Measurements from ENCODE around the gene LYPD4. TPM values are rescaled to one million over a fixed set of nuclear protein-coding genes. Genes with fewer than 3 reads are reported as not detected.

LYPD4 gene
- total and polyA plus RNA-seq, 2 donors (not counting 1 experiment from before 2014, with no cell fraction given): not detected

GRCh38 chr19:41845051-41845590, 638 bp upstream of the LYPD4 start:
- H3K9ac ChIP-seq (ENCODE audit: low read length): no peak overlapping the region
- no peaks in the 10 kb centered on the region for H3K9me3 Mint-ChIP-seq (ENCODE audit: insufficient read depth)
- H3K27me3 Mint-ChIP-seq: peaks cover 6% of the 10 kb centered on the region
- no peaks in the 10 kb centered on the region for H3K4me1 ChIP-seq (ENCODE audit: control insufficient read depth in 2 of 2, insufficient read depth in 2 of 2, low read length in 2 of 2)
- no peak overlapping the region for H2AFZ ChIP-seq (ENCODE audit: insufficient read depth, low read depth, low read length, poor library complexity, severe bottlenecking)
- H3K4me2 ChIP-seq (replicated peaks; ENCODE audit: low read depth, low read length, poor library complexity, severe bottlenecking): no peak overlapping the region
- WGBS (ENCODE audit: insufficient coverage): 97% methylated on average over 11 of the region's 23 CpGs
- no peak overlapping the region for H3K4me3 Mint-ChIP-seq
- TF ChIP-seq EZH2 (IDR thresholded peaks at IDR 0.05; ENCODE audit: borderline replicate concordance, insufficient read depth, low read depth, low read length, poor library complexity, severe bottlenecking): no peak
- TF ChIP-seq CTCF (IDR thresholded peaks at IDR 0.05): no peak
- H3K9me3 ChIP-seq (ENCODE audit: control extremely low read depth in 1 of 3, control insufficient read depth in 2 of 3, insufficient read depth in 1 of 3, low read length in 2 of 3): peaks cover 0 to 9% (median 0%) of the 10 kb centered on the region in 3 donors
- H3K27ac ChIP-seq (ENCODE audit: low read length in 2 of 2): no peak overlapping the region
- H3K4me3 ChIP-seq (ENCODE audit: control extremely low read depth in 1 of 5, extremely low read depth in 1 of 5, insufficient read depth in 1 of 5, low read depth in 2 of 5, low read length in 4 of 5): no peak overlapping the region
- ATAC-seq (ENCODE audit: low read depth) (no peak), DNase-seq (no peak)
- H3K36me3 ChIP-seq (replicated peaks in 1 of 2; ENCODE audit: control extremely low read depth in 1 of 2, control insufficient read depth in 1 of 2, extremely low read depth in 1 of 2, insufficient read depth in 2 of 2, low read length in 1 of 2): no peaks in the 10 kb centered on the region
- no peaks in the 10 kb centered on the region for H3K79me2 ChIP-seq (ENCODE audit: control insufficient read depth, insufficient read depth, low read length)
- H3K27me3 ChIP-seq (replicated peaks in 1 of 4; ENCODE audit: control extremely low read depth in 1 of 4, control insufficient read depth in 3 of 4, insufficient read depth in 4 of 4, low read length in 3 of 4): no peaks in the 10 kb centered on the region
- H3K27ac Mint-ChIP-seq: no peak overlapping the region
- intact Hi-C loops (cut with micrococcal nuclease): no loop called here
- H4K20me1 ChIP-seq (ENCODE audit: control insufficient read depth, insufficient read depth, low read length, poor library complexity, severe bottlenecking): no peaks in the 10 kb centered on the region
- H3K4me1 Mint-ChIP-seq: no peaks in the 10 kb centered on the region
- POLR2A ChIA-PET: no interaction called here
- CTCF ChIA-PET: no interaction called here

GRCh38 chr19:41845001-41845050, 343 bp upstream of the LYPD4 start, which contains the start of gene DMRTC2:
Gene DMRTC2, plus strand, starts transcription at chr19:41845042. Its CDS starts 2,387 bp downstream, at chr19:41847429.
- Mint-ChIP-seq H3K9me3 (ENCODE audit: insufficient read depth) (no peaks in the 10 kb centered on the region), H3K27ac (no peak within 1 kb of the TSS), H3K4me3 (no peak within 1 kb of the TSS), H3K27me3 (peaks cover 8% of the 10 kb centered on the region), H3K4me1 (no peaks in the 10 kb centered on the region)
- Histone ChIP-seq H3K27me3 (replicated peaks in 1 of 4; ENCODE audit: control extremely low read depth in 1 of 4, control insufficient read depth in 3 of 4, insufficient read depth in 4 of 4, low read length in 3 of 4) (no peaks in the 10 kb centered on the region), H3K9ac (ENCODE audit: low read length) (no peak within 1 kb of the TSS), H3K79me2 (ENCODE audit: control insufficient read depth, insufficient read depth, low read length) (no peaks in the 10 kb centered on the region), H3K27ac (ENCODE audit: low read length in 2 of 2) (no peak within 1 kb of the TSS), H3K4me1 (ENCODE audit: control insufficient read depth in 2 of 2, insufficient read depth in 2 of 2, low read length in 2 of 2) (no peaks in the 10 kb centered on the region), H3K4me2 (replicated peaks; ENCODE audit: low read depth, low read length, poor library complexity, severe bottlenecking) (no peak within 1 kb of the TSS), H2AFZ (ENCODE audit: insufficient read depth, low read depth, low read length, poor library complexity, severe bottlenecking) (no peak within 1 kb of the TSS), H4K20me1 (ENCODE audit: control insufficient read depth, insufficient read depth, low read length, poor library complexity, severe bottlenecking) (no peaks in the 10 kb centered on the region), H3K36me3 (replicated peaks in 1 of 2; ENCODE audit: control extremely low read depth in 1 of 2, control insufficient read depth in 1 of 2, extremely low read depth in 1 of 2, insufficient read depth in 2 of 2, low read length in 1 of 2) (no peaks in the 10 kb centered on the region), H3K9me3 (ENCODE audit: control extremely low read depth in 1 of 3, control insufficient read depth in 2 of 3, insufficient read depth in 1 of 3, low read length in 2 of 3) (peaks cover 0 to 9% (median 0%) of the 10 kb centered on the region in 3 donors), H3K4me3 (ENCODE audit: control extremely low read depth in 1 of 5, extremely low read depth in 1 of 5, insufficient read depth in 1 of 5, low read depth in 2 of 5, low read length in 4 of 5) (no peak within 1 kb of the TSS)
- WGBS (ENCODE audit: insufficient coverage): 94% methylated on average over 3 of the region's 3 CpGs
- DNase-seq: no peak
- ATAC-seq (ENCODE audit: low read depth): no peak
- intact Hi-C loops (cut with micrococcal nuclease): no loop called here
- ChIA-PET POLR2A (no interaction called here), CTCF (no interaction called here)
- no peak for TF ChIP-seq EZH2 (IDR thresholded peaks at IDR 0.05; ENCODE audit: borderline replicate concordance, insufficient read depth, low read depth, low read length, poor library complexity, severe bottlenecking)
- no peak for TF ChIP-seq CTCF (IDR thresholded peaks at IDR 0.05)
